Small intestine (tissue), 7 donors: Measurements from ENCODE around the gene MSI2. TPM values are rescaled to one million over a fixed set of nuclear protein-coding genes. Genes with fewer than 3 reads are reported as not detected.

Experiments used
- DNase-seq, 2 donors: peaks; one replicate each; pipeline versions ENCODE4 v3.0.0 to v3.0.0-alpha.2; 2013
- FAIRE-seq: peaks from 2 replicates; lab custom pipeline; 2012; peaks lifted over from hg19 to GRCh38; lab: Jason Lieb, UNC
- H3K27ac ChIP-seq, 3 donors: one replicate each; pipeline ENCODE4 v1.5.1; 2013; ENCODE audit warnings: low read length in 2 of 3, mild to moderate bottlenecking in 2 of 3, control low read depth in 1 of 3, inconsistent platforms in 1 of 3, low read depth in 1 of 3, moderate library complexity in 1 of 3
- H3K27me3 ChIP-seq, 3 donors: one replicate each; pipeline ENCODE4 v1.6.1; 2013; ENCODE audit warnings: low read length in 3 of 3, inconsistent platforms in 1 of 3; ENCODE audit not compliant: control insufficient read depth in 3 of 3, insufficient read depth in 3 of 3
- H3K36me3 ChIP-seq, 3 donors: one replicate each; pipeline ENCODE4 v1.6.1; 2013; ENCODE audit warnings: low read length in 3 of 3, inconsistent platforms in 1 of 3, low read depth in 1 of 3, mild to moderate bottlenecking in 1 of 3, moderate library complexity in 1 of 3; ENCODE audit not compliant: control insufficient read depth in 3 of 3, insufficient read depth in 2 of 3
- H3K4me1 ChIP-seq, 3 donors: one replicate each; pipeline ENCODE4 v1.6.1; 2013; ENCODE audit warnings: low read length in 2 of 3, inconsistent platforms in 1 of 3, low read depth in 1 of 3, mild to moderate bottlenecking in 1 of 3, moderate library complexity in 1 of 3; ENCODE audit not compliant: control insufficient read depth in 3 of 3, insufficient read depth in 2 of 3
- H3K4me3 ChIP-seq, 3 donors: one replicate each; pipeline ENCODE4 v1.5.1; 2013; ENCODE audit warnings: low read length in 3 of 3, control low read depth in 1 of 3, inconsistent platforms in 1 of 3, low read depth in 1 of 3, mild to moderate bottlenecking in 1 of 3, moderate library complexity in 1 of 3
- H3K9me3 ChIP-seq, 2 donors: one replicate each; pipeline ENCODE4 v1.6.1; 2013; ENCODE audit warnings: low read depth in 1 of 2, low read length in 1 of 2; ENCODE audit not compliant: control insufficient read depth in 2 of 2, insufficient read depth in 1 of 2
- WGBS, 3 donors: extraction: QIAGEN DNeasy Blood & Tissue Kit; methylation state at CpG; one replicate each; pipeline ENCODE4 v1.1.7; 2013; 5-methylcytosine and 5-hydroxymethylcytosine counted together
- polyA plus RNA-seq, 4 donors: library from polyadenylated mRNA; stranded (reverse) in 3 of 4; unstranded in 1 of 4; fragments of 200-250 nt in 3 of 4; fragments of 120-200 nt in 1 of 4; gene quantifications; one replicate each; pipeline versions ENCODE4 v1.2.1 to v1.2.3, GENCODE V29; 2013
- donor health status: healthy with polysubstance abuse.
- donor health status: control.
- donor health status: control.
- donor health status: Bipolar disorder and iron deficiency.
- donor health status: healthy.

MSI2 gene
- polyA plus RNA-seq, 4 donors: 5.1 to 49.4 (median 12.6) TPM

DNA sequence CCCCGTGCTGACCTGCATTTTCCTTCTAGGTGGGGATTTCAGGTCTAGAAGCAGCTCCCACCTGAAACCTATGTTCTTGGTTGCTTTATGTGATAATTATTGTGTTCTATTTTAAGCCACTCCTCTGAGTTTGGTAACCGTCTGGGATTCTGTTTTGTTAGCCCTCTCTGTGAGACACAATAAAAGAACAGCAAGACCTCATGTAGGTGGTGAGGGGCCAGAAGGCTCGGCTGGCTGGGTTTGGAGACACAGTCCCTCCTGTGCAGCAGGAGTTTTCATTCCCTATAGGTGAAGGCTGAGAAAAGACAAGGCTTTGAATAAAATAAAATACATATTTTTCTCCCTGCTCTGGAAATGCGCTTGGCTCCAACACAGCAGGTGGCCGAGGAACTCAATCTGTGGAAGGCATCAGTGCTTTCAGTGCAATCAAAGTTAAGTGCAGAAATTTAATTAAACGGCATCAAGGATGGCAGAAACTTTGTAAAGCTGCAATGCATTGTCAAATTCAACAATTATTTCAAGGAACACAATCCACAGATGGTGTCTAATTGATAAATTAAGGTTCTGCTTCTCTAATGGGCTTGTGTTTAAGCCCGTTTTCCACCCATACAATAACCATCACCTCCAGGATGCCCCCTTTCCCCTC is 107.8 kb downstream of the MSI2 start:
- H3K27ac ChIP-seq: no peak overlapping the region
- no peaks in the 10 kb centered on the region for H3K9me3 ChIP-seq
- WGBS, 3 donors: 82 to 94% (median 87%) methylated on average over 7 of the region's 7 CpGs
- peaks cover 0 to 16% (median 0%) of the 10 kb centered on the region in 3 donors for H3K36me3 ChIP-seq
- H3K4me1 ChIP-seq: peaks cover 0 to 27% (median 0%) of the 10 kb centered on the region in 3 donors
- H3K4me3 ChIP-seq: no peak overlapping the region
- DNase-seq: no peak
- no peak for FAIRE-seq
- H3K27me3 ChIP-seq: no peaks in the 10 kb centered on the region

GRCh38 chr17:57365420-57365819 is 109.1 kb downstream of the MSI2 start:
- DNase-seq: no peak
- no peak overlapping the region for H3K27ac ChIP-seq
- no peak for FAIRE-seq

DNA sequence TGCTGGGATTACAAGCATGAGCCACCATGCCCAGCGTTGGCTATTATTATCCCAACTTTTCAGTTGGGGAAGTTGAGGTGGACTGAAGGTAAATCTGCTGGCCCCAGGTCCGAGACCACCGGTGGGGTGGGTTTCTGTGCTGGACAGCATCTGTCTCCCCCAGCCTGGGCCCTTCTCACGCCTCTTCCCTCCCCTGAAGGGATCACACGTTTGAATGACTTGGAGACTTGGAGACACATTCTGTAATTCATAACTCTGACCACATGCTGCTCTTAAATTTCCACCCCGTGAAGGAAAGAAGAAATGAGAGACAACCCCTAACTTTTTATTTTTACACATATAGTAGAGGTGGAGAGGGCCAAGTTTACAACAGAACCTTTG is 109.8 kb downstream of the MSI2 start:
- H3K27ac ChIP-seq: no peak overlapping the region
- peaks cover 0 to 40% (median 0%) of the 10 kb centered on the region in 3 donors for H3K4me1 ChIP-seq
- whole genome bisulfite sequencing, 3 donors: 84 to 92% (median 90%) methylated on average over 6 of the region's 6 CpGs
- H3K36me3 ChIP-seq: peaks cover 0 to 16% (median 0%) of the 10 kb centered on the region in 3 donors
- DNase-seq (no peak), FAIRE-seq (no peak)
- H3K27me3 ChIP-seq: no peaks in the 10 kb centered on the region
- H3K4me3 ChIP-seq: no peak overlapping the region
- H3K9me3 ChIP-seq: no peaks in the 10 kb centered on the region

More at GRCh38 chr17:57365420-57365819, 109.1 kb downstream of the MSI2 start:
- no peaks in the 10 kb centered on the region for H3K9me3 ChIP-seq
- no peak overlapping the region for H3K4me3 ChIP-seq
- 78 to 87% (median 87%) methylated on average over 3 of the region's 3 CpGs for WGBS, 3 donors
- peaks cover 0 to 16% (median 0%) of the 10 kb centered on the region in 3 donors for H3K36me3 ChIP-seq
- H3K4me1 ChIP-seq: peaks cover 0 to 40% (median 0%) of the 10 kb centered on the region in 3 donors
- H3K27me3 ChIP-seq: no peaks in the 10 kb centered on the region

- FAIRE-seq (no peak), DNase-seq (peak in 1 of 2 donors; percentile 53)
- WGBS, 3 donors: 65 to 67% (median 65%) methylated on average over 13 of the region's 13 CpGs
- peaks cover 0 to 38% (median 0%) of the 10 kb centered on the region in 3 donors for H3K4me1 ChIP-seq
- peak overlapping the region in 1 of 3 donors; percentile 46 for H3K27ac ChIP-seq
- no peaks in the 10 kb centered on the region for H3K27me3 ChIP-seq
- H3K4me3 ChIP-seq: no peak overlapping the region
- no peaks in the 10 kb centered on the region for H3K9me3 ChIP-seq
- H3K36me3 ChIP-seq: peaks cover 0 to 16% (median 0%) of the 10 kb centered on the region in 3 donors
Measured at GRCh38 chr17:57366558-57367351, 110.4 kb downstream of the MSI2 start.

GRCh38 chr17:57368637-57369336 is 112.5 kb downstream of the MSI2 start:
- Histone ChIP-seq H3K9me3 (peaks cover 0 to 4% of the 10 kb centered on the region in 2 donors), H3K27me3 (no peaks in the 10 kb centered on the region), H3K36me3 (peaks cover 0 to 11% (median 0%) of the 10 kb centered on the region in 3 donors), H3K4me1 (peaks cover 0 to 54% (median 0%) of the 10 kb centered on the region in 3 donors), H3K27ac (peak overlapping the region in 2 of 3 donors; percentile 24 to 75), H3K4me3 (no peak overlapping the region)
- 71 to 86% (median 72%) methylated on average over 6 of the region's 6 CpGs for WGBS, 3 donors
- DNase-seq: no peak
- FAIRE-seq: no peak

GRCh38 chr17:57369509-57369945 is 113.2 kb downstream of the MSI2 start:
- H3K27me3 ChIP-seq: no peaks in the 10 kb centered on the region
- 47 to 65% (median 50%) methylated on average over 2 of the region's 2 CpGs for whole genome bisulfite sequencing, 3 donors
- peak overlapping the region in 2 of 3 donors; percentile 8 to 75 for H3K27ac ChIP-seq
- peaks cover 0 to 5% (median 0%) of the 10 kb centered on the region in 3 donors for H3K36me3 ChIP-seq
- FAIRE-seq (no peak), DNase-seq (no peak)
- peaks cover 0 to 6% of the 10 kb centered on the region in 2 donors for H3K9me3 ChIP-seq
- peaks cover 0 to 54% (median 0%) of the 10 kb centered on the region in 3 donors for H3K4me1 ChIP-seq
- no peak overlapping the region for H3K4me3 ChIP-seq

- Histone ChIP-seq H3K4me1 (peaks cover 0 to 54% (median 0%) of the 10 kb centered on the region in 3 donors), H3K27me3 (no peaks in the 10 kb centered on the region), H3K27ac (peak overlapping the region in 1 of 3 donors; percentile 75), H3K4me3 (no peak overlapping the region), H3K36me3 (peaks cover 0 to 5% (median 0%) of the 10 kb centered on the region in 3 donors), H3K9me3 (peaks cover 0 to 6% of the 10 kb centered on the region in 2 donors)
- 61 to 75% (median 70%) methylated on average over 6 of the region's 6 CpGs for WGBS, 3 donors
- no peak for FAIRE-seq
- peak in 1 of 2 donors; percentile 67 for DNase-seq
Measured at GRCh38 chr17:57370037-57370581, 113.8 kb downstream of the MSI2 start.
